GM21515 (cell line): ENCODE measurements around the gene SLC22A16.

Experiments
- ATAC-seq: cut with Tn5 transposase; IDR thresholded peaks from one replicate; pipeline ENCODE4 v1.9.1; 2021; ENCODE audit not compliant: unreplicated experiment

The SLC22A16 gene

GRCh38 chr6:110408901-110409300, 67.5 kb downstream of the SLC22A16 start:
- no peak for ATAC-seq

GRCh38 chr6:110404607-110405006, 71.8 kb downstream of the SLC22A16 start:
- no peak for ATAC-seq

- no peak for ATAC-seq
Observed at GRCh38 chr6:110401585-110402176, 74.7 kb downstream of the SLC22A16 start.

- no peak for ATAC-seq
Observed at GRCh38 chr6:110400208-110400607, 76.2 kb downstream of the SLC22A16 start.

- ATAC-seq: no peak
Observed at GRCh38 chr6:110399219-110400071, 77.0 kb downstream of the SLC22A16 start.

- no peak for ATAC-seq
Observed at GRCh38 chr6:110398778-110399177, 77.6 kb downstream of the SLC22A16 start.

GRCh38 chr6:110395221-110395620, 81.2 kb downstream of the SLC22A16 start:
- no peak for ATAC-seq

- ATAC-seq: no peak
Observed at GRCh38 chr6:110394409-110394808, 82.0 kb downstream of the SLC22A16 start.

GRCh38 chr6:110392727-110393126, 83.7 kb downstream of the SLC22A16 start:
- ATAC-seq: no peak

GRCh38 chr6:110390404-110390803, 86.0 kb downstream of the SLC22A16 start:
- no peak for ATAC-seq

GRCh38 chr6:110389689-110390382, 86.6 kb downstream of the SLC22A16 start:
- ATAC-seq: no peak

- ATAC-seq: no peak
Observed at GRCh38 chr6:110387986-110388385, 88.4 kb downstream of the SLC22A16 start.

- ATAC-seq: no peak
Observed at GRCh38 chr6:110385458-110385863, 91.0 kb downstream of the SLC22A16 start.

GRCh38 chr6:110378552-110378951, 97.9 kb downstream of the SLC22A16 start:
- no peak for ATAC-seq
